ENCODE data around the gene CERS1. TPM values are rescaled to one million over a fixed set of nuclear protein-coding genes. Genes with fewer than 3 reads are reported as not detected.

The CERS1 gene
- total RNA-seq, 6 experiments from 2014 or later: not detected

DNA sequence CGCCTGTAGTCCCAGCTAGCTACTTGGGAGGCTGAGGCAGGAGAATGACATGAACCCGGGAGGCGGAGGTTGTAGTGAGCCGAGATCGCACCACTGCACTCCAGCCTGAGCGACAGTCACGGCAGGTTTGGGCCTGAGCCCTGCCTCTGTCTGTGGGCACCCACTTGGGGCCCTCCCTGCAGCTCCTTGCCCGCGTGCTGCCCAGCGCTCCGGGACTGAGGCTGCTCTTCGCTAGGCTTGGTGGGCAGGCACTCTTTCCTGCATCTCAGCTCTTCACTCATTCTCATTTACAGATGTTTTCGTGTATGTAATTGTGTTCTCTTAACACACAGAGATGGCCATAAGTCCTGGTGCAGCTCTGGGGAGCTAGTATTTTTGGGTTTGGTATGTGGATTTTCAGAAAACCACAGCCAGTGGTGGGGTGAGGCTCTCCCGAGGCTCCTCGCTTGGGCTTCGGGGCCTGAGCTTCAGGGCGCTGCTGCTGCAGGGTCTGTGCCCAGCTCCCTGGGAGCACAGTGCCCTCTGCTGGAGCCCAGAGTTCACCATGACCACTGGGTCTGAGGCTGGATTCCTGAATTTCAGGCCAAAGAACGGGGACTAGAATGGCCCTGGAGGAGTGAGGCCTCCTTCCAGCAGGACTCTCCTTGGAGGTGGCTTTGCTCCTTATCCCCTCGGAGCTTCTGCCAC, 49.0 kb downstream of the CERS1 start:
- H3K27me3 ChIP-seq: no peaks in the 10 kb centered on the region
- TF ChIP-seq, protein P1, sequence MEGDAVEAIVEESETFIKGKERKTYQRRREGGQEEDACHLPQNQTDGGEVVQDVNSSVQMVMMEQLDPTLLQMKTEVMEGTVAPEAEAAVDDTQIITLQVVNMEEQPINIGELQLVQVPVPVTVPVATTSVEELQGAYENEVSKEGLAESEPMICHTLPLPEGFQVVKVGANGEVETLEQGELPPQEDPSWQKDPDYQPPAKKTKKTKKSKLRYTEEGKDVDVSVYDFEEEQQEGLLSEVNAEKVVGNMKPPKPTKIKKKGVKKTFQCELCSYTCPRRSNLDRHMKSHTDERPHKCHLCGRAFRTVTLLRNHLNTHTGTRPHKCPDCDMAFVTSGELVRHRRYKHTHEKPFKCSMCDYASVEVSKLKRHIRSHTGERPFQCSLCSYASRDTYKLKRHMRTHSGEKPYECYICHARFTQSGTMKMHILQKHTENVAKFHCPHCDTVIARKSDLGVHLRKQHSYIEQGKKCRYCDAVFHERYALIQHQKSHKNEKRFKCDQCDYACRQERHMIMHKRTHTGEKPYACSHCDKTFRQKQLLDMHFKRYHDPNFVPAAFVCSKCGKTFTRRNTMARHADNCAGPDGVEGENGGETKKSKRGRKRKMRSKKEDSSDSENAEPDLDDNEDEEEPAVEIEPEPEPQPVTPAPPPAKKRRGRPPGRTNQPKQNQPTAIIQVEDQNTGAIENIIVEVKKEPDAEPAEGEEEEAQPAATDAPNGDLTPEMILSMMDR (IDR thresholded peaks at IDR 0.05): peak; percentile 78 to 93 (median 86)
- no peak for TF ChIP-seq POLR2A (IDR thresholded peaks at IDR 0.05)
- H3K9me3 ChIP-seq: peaks cover 0 to 2% (median 0%) of the 10 kb centered on the region in 4 donors
- 7% methylated on average over 7 of the region's 19 CpGs for WGBS (ENCODE audit: insufficient coverage, low coverage, low lambda C conversion rate, missing lambda C conversion rate)
- peak; percentile 78 to 81 (median 81) for DNase-seq
- intact Hi-C loops (cut with DNase I): loop anchor here in 1 of 2 donors (5.0 kb wide), 1 partner anchor 255 kb away; no protein-coding TSS in a partner anchor
- no peak overlapping the region for H3K27ac ChIP-seq
- peak; percentile 88 to 90 (median 89) for ATAC-seq
- peaks cover 0 to 21% (median 4%) of the 10 kb centered on the region in 4 donors for H3K4me1 ChIP-seq
- H3K36me3 ChIP-seq: peaks cover 3 to 41% (median 18%) of the 10 kb centered on the region in 4 donors
- no peak overlapping the region for H3K4me3 ChIP-seq

DNA sequence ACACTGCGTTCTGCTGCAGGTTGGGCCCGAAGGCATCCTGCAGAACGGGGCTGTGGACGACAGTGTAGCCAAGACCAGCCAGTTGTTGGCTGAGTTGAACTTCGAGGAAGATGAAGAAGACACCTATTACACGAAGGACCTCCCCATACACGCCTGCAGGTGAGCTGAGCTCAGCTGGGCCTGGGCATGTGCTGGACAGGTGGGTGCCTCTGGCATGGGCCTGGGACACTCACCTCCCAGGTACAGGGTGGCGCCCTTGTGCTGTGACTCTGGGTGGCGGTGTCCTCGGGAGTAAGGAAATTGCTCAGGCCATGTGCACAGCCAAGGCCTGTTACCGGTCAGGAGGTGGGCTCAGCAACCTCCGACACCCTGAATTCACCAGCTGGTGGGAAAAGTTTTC, 50.0 kb downstream of the CERS1 start:
- no peak overlapping the region for H3K27ac ChIP-seq
- no peak overlapping the region for H3K4me3 ChIP-seq
- TF ChIP-seq POLR2A (IDR thresholded peaks at IDR 0.05): no peak
- TF ChIP-seq, protein P1 (IDR thresholded peaks at IDR 0.05): no peak
- ATAC-seq: no peak
- WGBS (ENCODE audit: insufficient coverage, low coverage, low lambda C conversion rate, missing lambda C conversion rate): 82% methylated on average over 5 of the region's 12 CpGs
- DNase-seq: peak in 1 of 3 donors; percentile 46
- H3K27me3 ChIP-seq: no peaks in the 10 kb centered on the region
- peaks cover 2 to 30% (median 13%) of the 10 kb centered on the region in 4 donors for H3K36me3 ChIP-seq
- H3K9me3 ChIP-seq: peaks cover 0 to 2% (median 0%) of the 10 kb centered on the region in 4 donors
- intact Hi-C loops (cut with DNase I): loop anchor here in 1 of 2 donors (5.0 kb wide), 1 partner anchor 254 kb away; no protein-coding TSS in a partner anchor
- H3K4me1 ChIP-seq: peaks cover 0 to 31% (median 8%) of the 10 kb centered on the region in 4 donors

DNA sequence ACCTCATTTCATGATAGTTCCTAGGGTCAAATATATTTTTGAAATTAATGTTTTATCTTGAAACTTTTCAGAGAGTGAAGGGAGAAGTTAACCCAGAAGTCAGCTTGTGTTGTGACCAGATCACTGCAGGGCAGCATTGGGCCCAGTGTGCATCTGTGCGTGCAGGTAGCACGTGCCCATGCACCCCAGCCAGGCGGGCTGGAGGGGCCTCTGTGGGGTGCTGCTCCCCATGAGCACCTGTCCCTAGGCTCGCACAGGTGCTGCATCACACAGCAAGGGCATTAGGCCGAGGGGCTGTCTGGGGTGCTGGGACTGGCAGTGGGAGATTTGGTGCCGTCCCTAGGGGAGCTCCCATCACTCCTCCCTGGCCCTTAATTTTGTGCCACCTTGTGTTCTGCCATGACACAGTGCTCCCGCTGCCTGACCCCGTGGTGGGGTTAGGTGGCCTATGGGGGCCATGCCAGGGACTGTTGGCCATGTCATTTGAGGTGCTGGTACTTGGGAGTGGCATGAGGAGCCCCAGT, 51.1 kb downstream of the CERS1 start:
- TF ChIP-seq, protein P1 (IDR thresholded peaks at IDR 0.05): no peak
- TF ChIP-seq POLR2A (IDR thresholded peaks at IDR 0.05): no peak
- DNase-seq (no peak), ATAC-seq (no peak)
- H3K27ac ChIP-seq: no peak overlapping the region
- H3K27me3 ChIP-seq: no peaks in the 10 kb centered on the region
- peaks cover 0 to 2% (median 0%) of the 10 kb centered on the region in 4 donors for H3K9me3 ChIP-seq
- H3K36me3 ChIP-seq: peaks cover 0 to 19% (median 4%) of the 10 kb centered on the region in 4 donors
- WGBS (ENCODE audit: insufficient coverage, low coverage, low lambda C conversion rate, missing lambda C conversion rate): 86% methylated on average over 4 of the region's 8 CpGs
- H3K4me3 ChIP-seq: no peak overlapping the region
- intact Hi-C loops (cut with DNase I): loop anchor here in 1 of 2 donors (5.0 kb wide), 1 partner anchor 253 kb away; no protein-coding TSS in a partner anchor
- peaks cover 0 to 41% (median 14%) of the 10 kb centered on the region in 4 donors for H3K4me1 ChIP-seq

DNA sequence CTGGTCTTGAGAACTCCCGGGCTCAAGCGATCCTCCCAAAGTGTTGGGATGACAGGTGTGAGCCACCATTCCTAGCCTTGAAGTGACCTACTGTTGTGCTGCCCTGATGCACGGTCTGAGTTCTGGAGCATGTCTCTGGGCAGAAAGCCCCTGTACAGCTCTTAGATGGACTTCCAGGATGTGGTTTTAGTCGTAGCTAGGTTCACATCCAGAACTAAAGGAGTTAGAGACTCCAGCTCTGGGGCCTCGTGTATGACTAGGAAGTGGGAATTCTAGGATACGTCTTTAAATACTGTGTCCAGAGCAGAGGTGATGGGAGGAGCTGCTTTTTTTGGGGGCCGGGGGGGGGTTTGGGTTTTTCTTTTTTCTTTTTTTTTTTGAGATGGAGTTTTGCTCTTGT, 52.0 kb downstream of the CERS1 start:
- Histone ChIP-seq H3K9me3 (peaks cover 0 to 2% (median 0%) of the 10 kb centered on the region in 4 donors), H3K27me3 (no peaks in the 10 kb centered on the region), H3K36me3 (peaks cover 0 to 19% (median 4%) of the 10 kb centered on the region in 4 donors), H3K27ac (no peak overlapping the region), H3K4me1 (peaks cover 0 to 43% (median 18%) of the 10 kb centered on the region in 4 donors), H3K4me3 (no peak overlapping the region)
- ATAC-seq (no peak), DNase-seq (no peak)
- TF ChIP-seq, protein P1 (IDR thresholded peaks at IDR 0.05): no peak
- TF ChIP-seq POLR2A (IDR thresholded peaks at IDR 0.05): no peak
- WGBS (ENCODE audit: insufficient coverage, low coverage, low lambda C conversion rate, missing lambda C conversion rate): 46% methylated on average over 3 of the region's 7 CpGs
- intact Hi-C loops (cut with DNase I): no loop called here

Measured in right lobe of liver (tissue), 6 donors.